Lower leg skin (tissue), 4 donors: ENCODE results near the gene THSD4. TPM values are rescaled to one million over a fixed set of nuclear protein-coding genes. Genes with fewer than 3 reads are reported as not detected.

Experiments used
- DNase-seq, 2 donors: peaks; one replicate each; pipeline ENCODE4 v3.0.0-alpha.2; 2019; ENCODE audit warnings: low spot score in 2 of 2
- H3K4me3 ChIP-seq: fragments of 200-600 bp; sonication (generic); 2 replicates; pipeline ENCODE4 v1.5.1; 2017; ENCODE audit warnings: mild to moderate bottlenecking, low read depth; ENCODE audit not compliant: poor library complexity, severe bottlenecking
- POLR2A ChIP-seq, 2 donors: fragments of 450-650 bp; IDR thresholded peaks; one replicate each; pipeline ENCODE4 v1.6.1; 2016 to 2017; ENCODE audit warnings: antibody characterized with exemption in 2 of 2, mild to moderate bottlenecking in 1 of 2, moderate library complexity in 1 of 2
- WGBS, 2 donors: methylation state at CpG; one replicate each; pipeline ENCODE4 v1.1.5; 2018; 5-methylcytosine and 5-hydroxymethylcytosine counted together
- intact Hi-C: fragments of 100-400 bp; cut with DNase I; formaldehyde crosslinking; loops from one replicate; pipeline ENCODE4 v1.15.0; 2023; ENCODE audit warnings: low total_unique reads
- total RNA-seq, 4 donors: library from RNA; depleted of rRNA; stranded (reverse); fragments of >200 nt; gene quantifications; one replicate each; pipeline ENCODE4 v1.1.0, GENCODE V29; 2016
- TF ChIP-seq, protein P1 (sequence below), 3 donors: fragments of 450-650 bp; IDR thresholded peaks; one replicate each; pipeline ENCODE4 v1.5.1; 2016; ENCODE audit warnings: antibody characterized with exemption in 3 of 3, mild to moderate bottlenecking in 3 of 3, moderate library complexity in 2 of 3

Gene THSD4
- total RNA-seq, 4 donors from 2014 or later: 9.3 to 39.2 (median 32.8) TPM

DNA sequence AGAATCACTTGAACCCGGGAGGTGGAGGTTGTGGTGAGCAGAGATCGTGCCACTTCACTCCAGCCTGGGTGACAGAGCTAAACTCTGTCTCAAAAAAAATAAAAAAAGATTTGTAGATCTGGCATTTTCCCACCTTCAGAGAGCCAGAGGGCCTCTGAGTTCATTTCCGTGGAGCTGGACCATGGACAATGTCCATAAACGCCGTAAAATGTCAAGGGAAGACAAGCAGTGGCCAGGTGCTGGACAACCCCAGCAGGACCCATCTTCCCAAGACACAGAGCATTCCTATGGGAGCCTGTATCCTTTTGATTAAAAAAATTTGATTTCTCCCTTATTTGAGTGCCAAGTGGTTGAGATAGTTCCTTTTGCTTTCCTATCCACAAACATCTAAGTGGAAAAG is 627.7 kb downstream of the THSD4 start:
- WGBS, 2 donors: 89 to 92% methylated on average over 5 of the region's 5 CpGs
- no peak for DNase-seq
- TF ChIP-seq, protein P1, sequence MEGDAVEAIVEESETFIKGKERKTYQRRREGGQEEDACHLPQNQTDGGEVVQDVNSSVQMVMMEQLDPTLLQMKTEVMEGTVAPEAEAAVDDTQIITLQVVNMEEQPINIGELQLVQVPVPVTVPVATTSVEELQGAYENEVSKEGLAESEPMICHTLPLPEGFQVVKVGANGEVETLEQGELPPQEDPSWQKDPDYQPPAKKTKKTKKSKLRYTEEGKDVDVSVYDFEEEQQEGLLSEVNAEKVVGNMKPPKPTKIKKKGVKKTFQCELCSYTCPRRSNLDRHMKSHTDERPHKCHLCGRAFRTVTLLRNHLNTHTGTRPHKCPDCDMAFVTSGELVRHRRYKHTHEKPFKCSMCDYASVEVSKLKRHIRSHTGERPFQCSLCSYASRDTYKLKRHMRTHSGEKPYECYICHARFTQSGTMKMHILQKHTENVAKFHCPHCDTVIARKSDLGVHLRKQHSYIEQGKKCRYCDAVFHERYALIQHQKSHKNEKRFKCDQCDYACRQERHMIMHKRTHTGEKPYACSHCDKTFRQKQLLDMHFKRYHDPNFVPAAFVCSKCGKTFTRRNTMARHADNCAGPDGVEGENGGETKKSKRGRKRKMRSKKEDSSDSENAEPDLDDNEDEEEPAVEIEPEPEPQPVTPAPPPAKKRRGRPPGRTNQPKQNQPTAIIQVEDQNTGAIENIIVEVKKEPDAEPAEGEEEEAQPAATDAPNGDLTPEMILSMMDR (IDR thresholded peaks at IDR 0.05): no peak
- TF ChIP-seq POLR2A (IDR thresholded peaks at IDR 0.05): no peak
- intact Hi-C loops: no loop called here
- no peak overlapping the region for H3K4me3 ChIP-seq

DNA sequence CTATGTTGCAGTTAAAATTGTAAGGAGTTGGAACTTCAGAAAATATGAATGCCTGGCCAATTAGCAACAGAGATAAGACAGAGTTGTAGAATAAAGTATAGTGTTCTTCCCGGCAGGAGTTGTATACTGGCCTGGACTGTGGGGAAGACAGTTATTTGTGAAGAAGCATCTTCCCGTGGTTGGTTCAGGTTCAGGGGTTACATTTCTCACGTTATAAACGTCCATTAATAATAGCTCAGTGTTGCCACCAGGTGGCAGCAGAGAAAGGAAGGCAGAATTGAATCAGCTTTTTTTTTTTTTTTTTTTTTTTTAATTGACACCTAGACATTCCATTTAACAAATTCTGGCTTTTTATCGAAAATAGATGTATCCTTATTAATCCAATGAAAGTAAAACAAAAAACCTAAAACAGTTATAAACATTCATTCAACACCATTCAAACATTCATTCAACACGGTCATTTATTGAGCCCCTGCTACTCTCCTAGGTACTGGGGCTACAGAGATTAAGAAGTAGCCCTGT is 628.7 kb downstream of the THSD4 start:
- intact Hi-C loops: no loop called here
- no peak for DNase-seq
- 17 to 20% methylated on average over 6 of the region's 6 CpGs for WGBS, 2 donors

GRCh38 chr15:71746719-71747118 is 631.4 kb downstream of the THSD4 start:
- intact Hi-C loops: loop anchor here (5.0 kb wide), 1 partner anchor 406 kb away; no protein-coding TSS in a partner anchor

More for the DNA sequence above, 628.7 kb downstream of the THSD4 start:
- TF ChIP-seq, protein P1 (IDR thresholded peaks at IDR 0.05): peak in 1 of 3 donors; percentile 24
- TF ChIP-seq POLR2A (IDR thresholded peaks at IDR 0.05): no peak
- H3K4me3 ChIP-seq: no peak overlapping the region

DNA sequence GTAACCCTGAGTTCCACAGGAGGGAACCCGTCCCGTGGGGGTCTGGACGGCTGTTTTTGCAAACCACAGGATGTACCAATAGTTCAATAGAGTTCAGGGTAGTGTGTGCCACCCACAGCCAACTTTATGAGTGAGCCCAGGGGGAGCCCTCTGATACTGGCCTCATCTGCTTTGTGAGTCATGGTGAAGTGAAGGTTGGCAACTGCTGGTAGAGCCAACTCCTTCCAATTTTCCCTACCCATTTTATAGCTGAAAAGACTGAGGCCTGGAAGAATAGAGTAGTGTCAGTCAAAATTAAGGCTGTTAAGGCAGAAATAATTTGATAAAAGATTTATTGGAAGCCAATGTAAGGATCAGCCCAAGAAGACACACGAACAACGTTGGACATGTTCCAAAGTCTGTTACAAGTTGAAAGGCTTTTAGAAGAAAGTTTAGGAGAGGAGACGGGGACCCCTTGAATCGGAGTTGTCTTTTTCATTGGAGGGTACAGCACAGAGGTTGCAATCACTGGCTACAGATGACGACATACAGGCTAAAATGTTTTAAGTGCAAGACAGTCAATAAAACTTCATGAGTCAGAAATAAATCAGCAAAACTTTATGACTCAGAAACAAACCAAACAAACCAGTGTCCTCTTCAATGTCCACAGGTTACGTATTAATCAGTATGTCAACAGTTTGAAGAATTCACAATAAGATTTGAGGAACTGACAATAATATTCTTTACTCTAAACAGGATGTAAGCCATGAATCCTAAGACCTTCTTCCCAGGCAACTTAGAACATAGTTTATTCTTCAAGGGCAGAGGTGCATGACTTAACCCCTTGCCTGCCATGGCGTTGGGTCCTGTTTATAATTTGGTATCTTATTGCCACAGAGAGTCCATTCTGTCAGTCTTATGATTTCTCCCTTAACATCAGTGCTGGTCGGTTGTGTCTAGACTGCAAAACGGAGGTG is 632.1 kb downstream of the THSD4 start:
- DNase-seq: no peak
- no peak overlapping the region for H3K4me3 ChIP-seq
- intact Hi-C loops: loop anchor here (5.0 kb wide), 1 partner anchor 405 kb away; no protein-coding TSS in a partner anchor
- TF ChIP-seq, protein P1 (IDR thresholded peaks at IDR 0.05): no peak
- TF ChIP-seq POLR2A (IDR thresholded peaks at IDR 0.05): no peak
- WGBS, 2 donors: 77 to 88% methylated on average over 12 of the region's 12 CpGs

More at GRCh38 chr15:71746719-71747118, 631.4 kb downstream of the THSD4 start:
- 93 to 96% methylated on average over 12 to 17 of the region's 17 CpGs for WGBS, 2 donors
- no peak for DNase-seq
- H3K4me3 ChIP-seq: no peak overlapping the region
- TF ChIP-seq, protein P1 (IDR thresholded peaks at IDR 0.05): no peak
- no peak for TF ChIP-seq POLR2A (IDR thresholded peaks at IDR 0.05)

DNA sequence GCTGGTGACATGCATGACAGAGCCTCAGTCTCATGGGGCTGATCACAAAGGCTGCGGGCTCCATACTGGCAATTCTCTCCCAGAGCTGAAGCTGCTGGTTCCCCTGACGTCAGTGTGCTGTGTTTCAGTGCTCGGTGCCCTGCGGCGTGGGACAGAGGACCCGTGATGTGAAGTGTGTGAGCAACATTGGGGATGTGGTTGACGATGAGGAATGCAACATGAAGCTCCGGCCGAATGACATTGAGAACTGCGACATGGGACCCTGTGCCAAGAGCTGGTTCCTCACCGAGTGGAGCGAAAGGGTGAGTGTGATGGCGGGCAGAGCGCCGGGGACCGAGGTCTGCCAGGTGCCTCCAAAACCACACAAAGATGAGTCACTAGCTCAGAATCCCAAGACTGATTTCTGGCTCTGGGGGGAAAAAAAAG is 633.0 kb downstream of the THSD4 start:
- WGBS, 2 donors: 91 to 93% methylated on average over 16 of the region's 16 CpGs
- intact Hi-C loops: loop anchor here (5.0 kb wide), 1 partner anchor 404 kb away; no protein-coding TSS in a partner anchor

More for the DNA sequence above, 633.0 kb downstream of the THSD4 start:
- TF ChIP-seq, protein P1 (IDR thresholded peaks at IDR 0.05): no peak
- TF ChIP-seq POLR2A (IDR thresholded peaks at IDR 0.05): no peak
- no peak for DNase-seq
- H3K4me3 ChIP-seq: no peak overlapping the region
